GM12878 (cell line): ENCODE measurements around the gene HENMT1.

ENCODE experiments used
- CHD4 ChIP-seq: fragments of 200-600 bp; sonication (generic); IDR thresholded peaks from 2 replicates; pipeline ENCODE4 v1.6.1; 2016; ENCODE audit warnings: mild to moderate bottlenecking
- DPF2 ChIP-seq: fragments of 450-650 bp; IDR thresholded peaks from 2 replicates; pipeline ENCODE4 v1.6.1; 2017; ENCODE audit warnings: mild to moderate bottlenecking
- MYC ChIP-seq: IDR thresholded peaks from 2 replicates; pipeline ENCODE4 v1.6.1; 2011; ENCODE audit warnings: mild to moderate bottlenecking, low read length, moderate library complexity, inconsistent platforms; ENCODE audit not compliant: insufficient read depth, insufficient replicate concordance, insufficient read length, severe bottlenecking
- POLR2A ChIP-seq: IDR thresholded peaks from 2 replicates; pipeline ENCODE4 v1.6.1; 2011; ENCODE audit warnings: low read depth, mild to moderate bottlenecking, low read length
- SREBF2 ChIP-seq: IDR thresholded peaks from 2 replicates; pipeline ENCODE4 v1.6.1; 2012; ENCODE audit warnings: mild to moderate bottlenecking, low read length
- TF ChIP-seq, protein P1 (sequence below), 3 experiments: IDR thresholded peaks in 2 of 3; conservative IDR thresholded peaks in 1 of 3; 2 replicates each; pipeline ENCODE4 v1.5.1; 2011; ENCODE audit warnings: low read depth in 3 of 3, low read length in 3 of 3, mild to moderate bottlenecking in 3 of 3, control low read depth in 2 of 3, moderate library complexity in 2 of 3, inconsistent platforms in 1 of 3, mixed read lengths in 1 of 3; ENCODE audit not compliant: control insufficient read depth in 2 of 3, insufficient read depth in 1 of 3; ENCODE audit errors: extremely low read depth in 1 of 3

DNA sequence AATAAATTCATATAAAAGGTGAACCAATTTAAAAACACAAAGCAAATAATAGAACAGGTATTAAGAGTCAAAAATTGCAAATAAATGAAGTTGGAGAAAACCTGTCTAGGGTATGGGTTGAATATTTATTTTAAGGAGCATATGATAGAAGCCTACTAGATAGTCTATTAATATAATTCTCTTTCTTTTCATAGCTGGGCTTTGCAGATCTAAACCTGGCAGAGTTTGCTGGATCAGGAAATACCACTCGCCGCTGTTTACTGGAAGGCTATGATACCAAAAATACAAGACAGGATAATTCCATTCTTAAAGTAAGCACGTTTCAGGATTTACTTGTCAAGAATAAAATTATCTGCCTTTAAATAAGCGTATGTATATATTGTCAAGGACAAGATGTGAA lies 48.9 kb downstream of the HENMT1 start:
- TF ChIP-seq POLR2A: no peak
- TF ChIP-seq, protein P1, sequence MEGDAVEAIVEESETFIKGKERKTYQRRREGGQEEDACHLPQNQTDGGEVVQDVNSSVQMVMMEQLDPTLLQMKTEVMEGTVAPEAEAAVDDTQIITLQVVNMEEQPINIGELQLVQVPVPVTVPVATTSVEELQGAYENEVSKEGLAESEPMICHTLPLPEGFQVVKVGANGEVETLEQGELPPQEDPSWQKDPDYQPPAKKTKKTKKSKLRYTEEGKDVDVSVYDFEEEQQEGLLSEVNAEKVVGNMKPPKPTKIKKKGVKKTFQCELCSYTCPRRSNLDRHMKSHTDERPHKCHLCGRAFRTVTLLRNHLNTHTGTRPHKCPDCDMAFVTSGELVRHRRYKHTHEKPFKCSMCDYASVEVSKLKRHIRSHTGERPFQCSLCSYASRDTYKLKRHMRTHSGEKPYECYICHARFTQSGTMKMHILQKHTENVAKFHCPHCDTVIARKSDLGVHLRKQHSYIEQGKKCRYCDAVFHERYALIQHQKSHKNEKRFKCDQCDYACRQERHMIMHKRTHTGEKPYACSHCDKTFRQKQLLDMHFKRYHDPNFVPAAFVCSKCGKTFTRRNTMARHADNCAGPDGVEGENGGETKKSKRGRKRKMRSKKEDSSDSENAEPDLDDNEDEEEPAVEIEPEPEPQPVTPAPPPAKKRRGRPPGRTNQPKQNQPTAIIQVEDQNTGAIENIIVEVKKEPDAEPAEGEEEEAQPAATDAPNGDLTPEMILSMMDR (IDR thresholded peaks at IDR 0.05 in 2 of 3, conservative IDR thresholded peaks at IDR 0.05 in 1 of 3; ENCODE audit: control insufficient read depth in 2 of 3, extremely low read depth in 1 of 3, insufficient read depth in 1 of 3, low read depth in 3 of 3, low read length in 3 of 3): no peak
- TF ChIP-seq CHD4: no peak
- TF ChIP-seq DPF2: no peak
- TF ChIP-seq SREBF2: no peak
- TF ChIP-seq MYC: no peak
